COLO668 (cell line): ENCODE data around the gene EDC3.
"Not testable (repeated sequence)": the region's sequence is repeated elsewhere in the genome, so short reads cannot be mapped to it uniquely, and the experiment has no call there.

ENCODE experiments used
- DNase-seq: peaks from one replicate; lab custom pipeline; 2025; ENCODE audit not compliant: unreplicated experiment; lab: John Stamatoyannopoulos, UW

Gene EDC3

GRCh38 chr15:74695597-74696397, at the start of gene EDC3:
EDC3 (minus strand) TSS chr15:74696024; CDS start chr15:74675124, 20,900 bp downstream.
- peak; percentile 90 for DNase-seq

GRCh38 chr15:74742422-74742821, 46.6 kb upstream of the EDC3 start:
- no peak for DNase-seq

- not testable (repeated sequence) for DNase-seq
These were observed 42.4 kb upstream of the EDC3 start for GRCh38 chr15:74738239-74738638.

GRCh38 chr15:74735305-74735704, 39.5 kb upstream of the EDC3 start:
- DNase-seq = no peak

- no peak for DNase-seq
These were observed 37.4 kb upstream of the EDC3 start for GRCh38 chr15:74733269-74733668.

- no peak for DNase-seq
These were observed 37.0 kb upstream of the EDC3 start for GRCh38 chr15:74732846-74733245.

- DNase-seq = no peak
These were observed 34.9 kb upstream of the EDC3 start for GRCh38 chr15:74730619-74731316.

- DNase-seq = not testable (repeated sequence)
These were observed 33.5 kb upstream of the EDC3 start for GRCh38 chr15:74729372-74729771.

- DNase-seq = not testable (repeated sequence)
These were observed 32.9 kb upstream of the EDC3 start for GRCh38 chr15:74728699-74729098.

GRCh38 chr15:74727727-74728126, 31.9 kb upstream of the EDC3 start:
- peak; percentile 6 for DNase-seq

- DNase-seq = no peak
These were observed 30.9 kb upstream of the EDC3 start for GRCh38 chr15:74726774-74727164.

- peak; percentile 44 for DNase-seq
These were observed 30.3 kb upstream of the EDC3 start for GRCh38 chr15:74725845-74726773.

GRCh38 chr15:74725225-74725774, 29.5 kb upstream of the EDC3 start, which contains the start of gene CYP1A1:
CYP1A1 (minus strand) TSS chr15:74725528; CDS start chr15:74723097, 2,431 bp downstream.
- peak; percentile 32 for DNase-seq

- DNase-seq = no peak
These were observed 28.9 kb upstream of the EDC3 start for GRCh38 chr15:74724570-74725224.

GRCh38 chr15:74723754-74724334, 28.0 kb upstream of the EDC3 start:
- DNase-seq = no peak

- no peak for DNase-seq
These were observed 27.4 kb upstream of the EDC3 start for GRCh38 chr15:74723187-74723586.

GRCh38 chr15:74722591-74722990, 26.8 kb upstream of the EDC3 start:
- DNase-seq = no peak

- DNase-seq = no peak
These were observed 20.8 kb upstream of the EDC3 start for GRCh38 chr15:74716651-74717050.

- no peak for DNase-seq
These were observed 16.5 kb upstream of the EDC3 start for GRCh38 chr15:74712311-74712710.
